PC-3 (cell line): ENCODE data around the gene GPC5.

Source experiments
- CTCF ChIP-seq: fragments of 300-600 bp; sonication (generic); conservative IDR thresholded peaks from 2 replicates; pipeline ENCODE4 v1.5.1; 2017; ENCODE audit warnings: antibody characterized with exemption, low read depth, mild to moderate bottlenecking, low read length
- EZH2 ChIP-seq: fragments of 300-600 bp; sonication (generic); IDR thresholded peaks from one replicate; pipeline ENCODE4 v1.6.1; 2017; ENCODE audit warnings: antibody characterized with exemption, mild to moderate bottlenecking, low read length; ENCODE audit not compliant: unreplicated experiment
- EZH2phosphoT487 ChIP-seq: fragments of 300-600 bp; sonication (generic); IDR thresholded peaks from 2 replicates; pipeline ENCODE4 v1.6.1; 2018; ENCODE audit warnings: mild to moderate bottlenecking, antibody characterized with exemption, low read length, borderline replicate concordance

DNA sequence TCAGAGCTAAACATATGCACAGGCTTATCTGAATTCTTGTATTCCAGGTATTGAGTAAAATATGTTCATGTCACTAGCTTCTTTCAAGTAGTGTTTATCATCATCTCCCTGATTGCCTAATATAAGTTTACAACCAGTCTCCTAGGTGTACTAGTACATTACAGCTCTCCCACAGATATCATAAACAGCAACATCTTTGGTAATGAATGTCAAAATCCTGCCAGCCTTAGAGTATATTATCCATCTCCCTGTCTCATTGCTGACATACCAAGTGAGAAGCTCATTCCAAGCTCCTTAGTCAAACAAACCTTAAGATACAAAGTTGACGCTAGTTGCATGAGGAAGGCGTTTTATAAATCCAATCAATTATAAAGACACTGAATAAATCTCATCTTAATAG lies 1139.0 kb downstream of the GPC5 start:
- TF ChIP-seq CTCF: no peak
- TF ChIP-seq EZH2phosphoT487: no peak
- no peak for TF ChIP-seq EZH2
